Astrocyte (in vitro differentiated cells and primary cell): ENCODE measurements around the gene GPER1.

Source experiments
- EZH2 ChIP-seq: IDR thresholded peaks from 2 replicates; pipeline ENCODE4 v1.6.1; 2012; ENCODE audit warnings: mild to moderate bottlenecking, low read length, inconsistent platforms; ENCODE audit not compliant: insufficient read depth
- TF ChIP-seq, protein P1 (sequence below): IDR thresholded peaks from 2 replicates; pipeline ENCODE4 v1.5.1; 2011; ENCODE audit warnings: low read depth, mild to moderate bottlenecking, inconsistent platforms, low read length, moderate library complexity; ENCODE audit not compliant: insufficient read depth

GRCh38 chr7:1103009-1103788 lies 15.3 kb downstream of the GPER1 start:
- TF ChIP-seq, protein P1, sequence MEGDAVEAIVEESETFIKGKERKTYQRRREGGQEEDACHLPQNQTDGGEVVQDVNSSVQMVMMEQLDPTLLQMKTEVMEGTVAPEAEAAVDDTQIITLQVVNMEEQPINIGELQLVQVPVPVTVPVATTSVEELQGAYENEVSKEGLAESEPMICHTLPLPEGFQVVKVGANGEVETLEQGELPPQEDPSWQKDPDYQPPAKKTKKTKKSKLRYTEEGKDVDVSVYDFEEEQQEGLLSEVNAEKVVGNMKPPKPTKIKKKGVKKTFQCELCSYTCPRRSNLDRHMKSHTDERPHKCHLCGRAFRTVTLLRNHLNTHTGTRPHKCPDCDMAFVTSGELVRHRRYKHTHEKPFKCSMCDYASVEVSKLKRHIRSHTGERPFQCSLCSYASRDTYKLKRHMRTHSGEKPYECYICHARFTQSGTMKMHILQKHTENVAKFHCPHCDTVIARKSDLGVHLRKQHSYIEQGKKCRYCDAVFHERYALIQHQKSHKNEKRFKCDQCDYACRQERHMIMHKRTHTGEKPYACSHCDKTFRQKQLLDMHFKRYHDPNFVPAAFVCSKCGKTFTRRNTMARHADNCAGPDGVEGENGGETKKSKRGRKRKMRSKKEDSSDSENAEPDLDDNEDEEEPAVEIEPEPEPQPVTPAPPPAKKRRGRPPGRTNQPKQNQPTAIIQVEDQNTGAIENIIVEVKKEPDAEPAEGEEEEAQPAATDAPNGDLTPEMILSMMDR, result no peak
- TF ChIP-seq EZH2, result no peak
